ENCODE measurements around the gene HOXA3. TPM values are rescaled to one million over a fixed set of nuclear protein-coding genes. Genes with fewer than 3 reads are reported as not detected.

Gene HOXA3
- total RNA-seq, 1 experiment from 2014 or later, result not detected

- Histone ChIP-seq H2BK5ac (ENCODE audit: insufficient read length, low read length) (no peak overlapping the region), H3K9ac (ENCODE audit: extremely low read depth, insufficient read length, low read length) (no peak overlapping the region), H3K9me3 (ENCODE audit: control insufficient read depth, low read depth, low read length) (no peaks in the 10 kb centered on the region), H2BK120ac (ENCODE audit: low read depth, low read length, poor library complexity, severe bottlenecking) (no peak overlapping the region), H4K5ac (ENCODE audit: insufficient read length, low read depth, low read length) (no peak overlapping the region), H2BK12ac (ENCODE audit: insufficient read length, low read depth, low read length) (no peak overlapping the region), H3K14ac (ENCODE audit: insufficient read depth, low read length) (no peak overlapping the region), H2BK15ac (ENCODE audit: low read depth, low read length) (no peak overlapping the region), H3K79me1 (ENCODE audit: insufficient read depth, low read depth, low read length, poor library complexity, severe bottlenecking) (no peaks in the 10 kb centered on the region), H4K8ac (replicated peaks; ENCODE audit: insufficient read length, low read depth, low read length) (no peak overlapping the region), H2BK20ac (ENCODE audit: low read depth, low read length, poor library complexity, severe bottlenecking) (no peak overlapping the region), H3K4me1 (ENCODE audit: insufficient read depth, low read length) (no peaks in the 10 kb centered on the region), H4K20me1 (ENCODE audit: control insufficient read depth, insufficient read depth, insufficient read length) (no peaks in the 10 kb centered on the region), H3K56ac (ENCODE audit: insufficient read length, low read depth, low read length) (no peak overlapping the region), H4K91ac (ENCODE audit: insufficient read length, low read depth, low read length) (no peak overlapping the region), H3K23ac (ENCODE audit: insufficient read length, low read depth, low read length) (no peak overlapping the region), H2AK5ac (ENCODE audit: insufficient read length, low read length) (no peak overlapping the region), H3T11ph (ENCODE audit: low read length) (no peak overlapping the region), H3K79me2 (ENCODE audit: insufficient read depth, low read length) (no peaks in the 10 kb centered on the region), H3K18ac (ENCODE audit: insufficient read length, low read depth, low read length) (no peak overlapping the region), H3K4me2 (ENCODE audit: insufficient read depth, insufficient read length, low read length) (no peak overlapping the region), H2AFZ (ENCODE audit: low read length) (no peak overlapping the region), H3K27me3 (ENCODE audit: insufficient read depth, low read length) (peaks cover 97% of the 10 kb centered on the region), H3K23me2 (ENCODE audit: insufficient read length, low read depth, low read length, poor library complexity, severe bottlenecking) (no peaks in the 10 kb centered on the region), H3K27ac (ENCODE audit: insufficient read length, low read depth, low read length) (no peak overlapping the region), H3K4ac (ENCODE audit: low read depth, low read length) (no peak overlapping the region)
- peak; percentile 35 for DNase-seq
- Mint-ChIP-seq H3K4me1 (peaks cover 0 to 9% of the 10 kb centered on the region in 2 experiments; a peak in 3 of 4 replicates), H3K9me3 (peaks cover 10 to 12% of the 10 kb centered on the region in 2 experiments), H3K27ac (no peak overlapping the region), H3K4me3 (no peak overlapping the region), H3K36me3 (ENCODE audit: insufficient read depth in 1 of 3, low read depth in 3 of 3) (no peaks in the 10 kb centered on the region; a peak in 1 of 7 replicates), H3K27me3 (ENCODE audit: low read depth) (peaks cover 98% of the 10 kb centered on the region)
- no peak for TF ChIP-seq CTCF (conservative IDR thresholded peaks at IDR 0.05)
- WGBS (ENCODE audit: extremely low coverage, insufficient read length, low lambda C conversion rate), result no CpG with 5 or more reads among the region's 30 CpGs
Observed at GRCh38 chr7:27161721-27162560, 9.6 kb upstream of the HOXA3 start.

Measured in H9 (cell line).